Thyroid gland (tissue), 4 donors: ENCODE data around the gene CIDEA. TPM values are rescaled to one million over a fixed set of nuclear protein-coding genes. Genes with fewer than 3 reads are reported as not detected.
"Not testable (repeated sequence)": the region's sequence is repeated elsewhere in the genome, so short reads cannot be mapped to it uniquely, and the experiment has no call there.

Experiments used
- DNase-seq, 2 donors: peaks; one replicate each; pipeline ENCODE4 v3.0.0-alpha.2; 2019
- H3K27ac ChIP-seq, 3 donors: fragments of 200-600 bp; sonication (generic); 1 replicate in 2 of 3; 2 replicates in 1 of 3; pipeline ENCODE4 v1.5.1; 2016 to 2019; ENCODE audit warnings: mild to moderate bottlenecking in 1 of 3, moderate library complexity in 1 of 3
- H3K27me3 ChIP-seq: fragments of 200-600 bp; sonication (generic); one replicate; pipeline ENCODE4 v1.5.1; 2019
- H3K36me3 ChIP-seq, 2 donors: fragments of 200-600 bp; sonication (generic); one replicate each; pipeline ENCODE4 v1.5.1; 2016 to 2019
- H3K4me1 ChIP-seq, 2 donors: fragments of 200-600 bp; sonication (generic); one replicate each; pipeline ENCODE4 v1.5.1; 2017 to 2019
- H3K4me3 ChIP-seq, 3 donors: fragments of 200-600 bp; sonication (generic); replicated peaks in 1 of 3; 1 replicate in 2 of 3; 2 replicates in 1 of 3; pipeline ENCODE4 v1.5.1; 2016; ENCODE audit warnings: mild to moderate bottlenecking in 1 of 3
- H3K9me3 ChIP-seq: fragments of 200-600 bp; sonication (generic); one replicate; pipeline ENCODE4 v1.5.1; 2017
- POLR2A ChIP-seq, 2 donors: fragments of 450-650 bp; IDR thresholded peaks; one replicate each; pipeline ENCODE4 v1.6.1; 2017; ENCODE audit warnings: antibody characterized with exemption in 2 of 2, mild to moderate bottlenecking in 2 of 2, moderate library complexity in 1 of 2
- WGBS, 2 donors: methylation state at CpG; one replicate each; pipeline ENCODE4 v1.1.5; 2017; 5-methylcytosine and 5-hydroxymethylcytosine counted together
- intact Hi-C: fragments of 100-400 bp; cut with DNase I; formaldehyde crosslinking; loops from one replicate; pipeline ENCODE4 v1.15.1; 2023
- total RNA-seq, 4 donors: library from RNA; depleted of rRNA; stranded (reverse); fragments of >200 nt; gene quantifications; one replicate each; pipeline ENCODE4 v1.2.3, GENCODE V29; 2016
- TF ChIP-seq, protein P1 (sequence below), 6 experiments: fragments of 200-600 bp in 3 of 6; fragments of 450-650 bp in 3 of 6; sonication (generic) in 3 of 6; IDR thresholded peaks; one replicate each; pipeline ENCODE4 v1.5.1; 2016 to 2019; ENCODE audit warnings: antibody characterized with exemption in 6 of 6, mild to moderate bottlenecking in 2 of 6, inconsistent platforms in 1 of 6, moderate library complexity in 1 of 6

Gene CIDEA
- total RNA-seq, 4 donors from 2014 or later: 0.67 TPM; not detected in 3

DNA sequence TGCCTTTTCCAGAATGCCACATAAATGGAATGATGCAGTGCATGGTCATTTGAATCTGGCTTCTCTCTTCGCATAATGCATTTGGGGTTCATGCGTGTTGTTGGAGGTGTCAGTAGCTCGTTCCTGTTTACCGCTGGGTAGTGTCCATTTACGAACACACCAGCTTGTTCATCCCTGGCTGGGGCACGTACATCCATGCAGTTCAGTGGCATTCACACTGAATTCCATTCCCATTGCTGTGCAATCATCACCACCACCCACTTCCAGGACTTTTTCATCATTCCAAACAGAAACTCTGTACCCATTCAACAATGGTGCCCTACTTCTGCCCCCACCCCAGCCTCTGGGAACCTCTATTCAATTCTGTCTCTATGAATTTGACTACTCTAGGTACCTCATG is 14.7 kb upstream of the CIDEA start:
- Histone ChIP-seq H3K4me1 (no peaks in the 10 kb centered on the region), H3K4me3 (no peak overlapping the region), H3K9me3 (no peaks in the 10 kb centered on the region), H3K27me3 (no peaks in the 10 kb centered on the region), H3K27ac (no peak overlapping the region), H3K36me3 (no peaks in the 10 kb centered on the region)
- no peak for DNase-seq
- WGBS, 2 donors: 89 to 91% methylated on average over 6 of the region's 6 CpGs
- intact Hi-C loops: loop anchor here (10.0 kb wide), 1 partner anchor 145 kb away; the partner anchor contains the start of gene ANKRD62
- TF ChIP-seq, protein P1, sequence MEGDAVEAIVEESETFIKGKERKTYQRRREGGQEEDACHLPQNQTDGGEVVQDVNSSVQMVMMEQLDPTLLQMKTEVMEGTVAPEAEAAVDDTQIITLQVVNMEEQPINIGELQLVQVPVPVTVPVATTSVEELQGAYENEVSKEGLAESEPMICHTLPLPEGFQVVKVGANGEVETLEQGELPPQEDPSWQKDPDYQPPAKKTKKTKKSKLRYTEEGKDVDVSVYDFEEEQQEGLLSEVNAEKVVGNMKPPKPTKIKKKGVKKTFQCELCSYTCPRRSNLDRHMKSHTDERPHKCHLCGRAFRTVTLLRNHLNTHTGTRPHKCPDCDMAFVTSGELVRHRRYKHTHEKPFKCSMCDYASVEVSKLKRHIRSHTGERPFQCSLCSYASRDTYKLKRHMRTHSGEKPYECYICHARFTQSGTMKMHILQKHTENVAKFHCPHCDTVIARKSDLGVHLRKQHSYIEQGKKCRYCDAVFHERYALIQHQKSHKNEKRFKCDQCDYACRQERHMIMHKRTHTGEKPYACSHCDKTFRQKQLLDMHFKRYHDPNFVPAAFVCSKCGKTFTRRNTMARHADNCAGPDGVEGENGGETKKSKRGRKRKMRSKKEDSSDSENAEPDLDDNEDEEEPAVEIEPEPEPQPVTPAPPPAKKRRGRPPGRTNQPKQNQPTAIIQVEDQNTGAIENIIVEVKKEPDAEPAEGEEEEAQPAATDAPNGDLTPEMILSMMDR (IDR thresholded peaks at IDR 0.05): no peak
- TF ChIP-seq POLR2A (IDR thresholded peaks at IDR 0.05): no peak

DNA sequence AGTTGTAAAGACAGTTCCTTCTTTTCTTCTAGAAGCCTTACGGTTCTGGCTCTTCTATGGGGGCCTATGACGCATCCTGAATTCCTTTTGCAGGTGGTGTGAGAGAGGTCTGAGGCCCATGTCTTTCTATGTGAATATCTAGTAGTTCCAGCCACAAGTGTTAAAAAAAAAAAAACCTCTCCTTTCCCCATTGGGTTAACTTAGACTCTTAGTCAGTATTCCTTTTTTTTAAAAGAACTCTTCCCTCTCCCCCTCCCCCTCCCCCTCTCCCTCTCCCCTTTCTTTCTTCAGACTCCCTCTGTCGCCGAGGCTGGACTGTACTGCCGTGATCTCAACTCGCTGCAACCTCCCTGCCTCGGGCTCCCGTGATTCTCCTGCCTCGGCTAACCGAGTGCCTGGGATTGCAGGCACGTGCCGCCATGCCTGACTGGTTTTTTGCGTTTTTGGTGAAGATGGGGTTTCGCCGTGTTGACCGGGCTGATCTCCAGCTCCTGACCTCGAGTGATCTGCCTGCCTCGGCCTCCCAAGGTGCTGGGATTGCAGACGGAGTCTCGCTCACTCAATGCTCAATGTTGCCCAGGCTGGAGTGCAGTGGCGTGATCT is 11.4 kb upstream of the CIDEA start:
- Histone ChIP-seq H3K27me3 (no peaks in the 10 kb centered on the region), H3K4me1 (no peaks in the 10 kb centered on the region), H3K27ac (no peak overlapping the region), H3K9me3 (no peaks in the 10 kb centered on the region), H3K36me3 (no peaks in the 10 kb centered on the region), H3K4me3 (no peak overlapping the region)
- WGBS, 2 donors: 86 to 94% methylated on average over 20 to 21 of the region's 21 CpGs
- intact Hi-C loops: no loop called here
- DNase-seq: no peak
- TF ChIP-seq, protein P1 (IDR thresholded peaks at IDR 0.05): no peak
- TF ChIP-seq POLR2A (IDR thresholded peaks at IDR 0.05): no peak

GRCh38 chr18:12243272-12243671 is 10.9 kb upstream of the CIDEA start:
- WGBS, 2 donors: 94 to 95% methylated on average over 13 to 22 of the region's 25 CpGs
- H3K4me1 ChIP-seq, DNase-seq: not testable (repeated sequence)

GRCh38 chr18:12245793-12246135 is 8.4 kb upstream of the CIDEA start:
- TF ChIP-seq, protein P1 (IDR thresholded peaks at IDR 0.05): no peak
- no peak for TF ChIP-seq POLR2A (IDR thresholded peaks at IDR 0.05)
- intact Hi-C loops: no loop called here
- no peaks in the 10 kb centered on the region for H3K27me3 ChIP-seq
- no peaks in the 10 kb centered on the region for H3K4me1 ChIP-seq
- no peak for DNase-seq
- 92 to 96% methylated on average over 13 of the region's 13 CpGs for WGBS, 2 donors
- H3K27ac ChIP-seq: no peak overlapping the region
- H3K4me3 ChIP-seq: no peak overlapping the region
- H3K36me3 ChIP-seq: no peaks in the 10 kb centered on the region
- H3K9me3 ChIP-seq: no peaks in the 10 kb centered on the region

More at GRCh38 chr18:12243272-12243671, 10.9 kb upstream of the CIDEA start:
- H3K27ac ChIP-seq, H3K27me3 ChIP-seq, H3K9me3 ChIP-seq, H3K36me3 ChIP-seq, intact Hi-C loops, H3K4me3 ChIP-seq: not testable (repeated sequence)

- WGBS, 2 donors: 47 to 56% methylated on average over 31 to 32 of the region's 32 CpGs
- Histone ChIP-seq H3K36me3 (no peaks in the 10 kb centered on the region), H3K27me3 (no peaks in the 10 kb centered on the region), H3K9me3 (no peaks in the 10 kb centered on the region), H3K4me3 (no peak overlapping the region), H3K27ac (no peak overlapping the region), H3K4me1 (no peaks in the 10 kb centered on the region)
- intact Hi-C loops: no loop called here
- no peak for DNase-seq
- TF ChIP-seq, protein P1 (IDR thresholded peaks at IDR 0.05): peak in 1 of 6 experiments; percentile 28
- TF ChIP-seq POLR2A (IDR thresholded peaks at IDR 0.05): no peak
Observed at GRCh38 chr18:12246849-12247808, 7.0 kb upstream of the CIDEA start.
